GM21526 (cell line): ENCODE results near the gene HLA-F.

Experiments used
- ATAC-seq: cut with Tn5 transposase; IDR thresholded peaks from one replicate; pipeline ENCODE4 v1.9.1; 2021; ENCODE audit warnings: moderate library complexity; ENCODE audit not compliant: unreplicated experiment, low FRiP score

Gene HLA-F

GRCh38 chr6:29723262-29723665 is at the start of gene HLA-F:
Gene HLA-F, plus strand, starts transcription at chr6:29723434. Its CDS starts 30 bp downstream, at chr6:29723464.
- peak; percentile 92 for ATAC-seq

DNA sequence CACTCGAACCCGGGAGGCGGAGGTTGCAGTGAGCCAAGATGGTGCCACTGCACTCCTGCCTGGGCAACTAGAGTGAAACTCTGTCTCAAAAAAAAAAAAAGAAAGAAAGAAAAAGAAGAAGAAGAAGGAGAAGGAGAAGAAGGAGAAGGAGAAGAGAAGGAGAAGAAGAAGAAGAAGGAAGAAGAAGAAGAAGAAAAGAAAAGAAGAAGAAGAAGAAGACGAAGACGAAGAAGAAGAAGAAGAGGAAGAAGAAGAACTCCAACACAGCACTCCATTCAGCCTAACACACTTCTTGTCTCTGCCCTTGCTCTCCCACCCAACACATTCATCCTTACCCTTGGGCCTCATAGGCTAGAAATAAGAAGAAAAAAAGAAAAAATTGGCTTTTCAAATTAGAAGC is 49.2 kb upstream of the HLA-F start:
- ATAC-seq: no peak

- no peak for ATAC-seq
Observed at GRCh38 chr6:29675561-29675960, 47.7 kb upstream of the HLA-F start.

- no peak for ATAC-seq
Observed at GRCh38 chr6:29676981-29677601, 46.1 kb upstream of the HLA-F start.

- no peak for ATAC-seq
Observed at GRCh38 chr6:29678114-29678513, 45.1 kb upstream of the HLA-F start.

- no peak for ATAC-seq
Observed at GRCh38 chr6:29679962-29680361, 43.3 kb upstream of the HLA-F start.

- ATAC-seq: no peak
Observed at GRCh38 chr6:29680416-29680815, 42.8 kb upstream of the HLA-F start.

- no peak for ATAC-seq
Observed at GRCh38 chr6:29680904-29681303, 42.3 kb upstream of the HLA-F start, which contains the start of gene ZFP57. Gene ZFP57, minus strand, starts transcription at chr6:29681152. Its CDS starts 4,149 bp downstream, at chr6:29677003.

- no peak for ATAC-seq
Observed at GRCh38 chr6:29681811-29682210, 41.4 kb upstream of the HLA-F start.

- no peak for ATAC-seq
Observed at GRCh38 chr6:29685718-29686326, 37.4 kb upstream of the HLA-F start.

DNA sequence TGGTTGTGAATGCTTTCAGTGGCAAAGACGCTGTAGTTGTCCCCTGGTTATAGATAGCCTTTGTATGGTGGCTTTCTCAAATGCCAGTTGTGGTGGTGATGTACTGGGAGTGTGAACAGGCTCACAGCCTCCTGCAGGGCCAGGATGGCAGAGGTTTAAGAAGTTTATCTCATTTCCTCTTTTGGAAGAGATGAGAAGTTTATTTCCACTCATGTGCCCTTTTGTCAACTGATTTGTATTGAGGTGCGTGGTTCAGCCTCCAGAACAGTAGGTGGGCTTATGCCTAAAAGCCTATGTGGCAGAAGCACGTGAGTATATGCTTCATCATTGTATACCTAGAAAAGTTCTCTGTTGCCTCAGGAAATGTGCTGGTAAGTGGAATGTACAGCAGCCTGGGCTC is 28.6 kb upstream of the HLA-F start:
- ATAC-seq: no peak

- ATAC-seq: no peak
Observed at GRCh38 chr6:29696147-29697125, 26.8 kb upstream of the HLA-F start.

DNA sequence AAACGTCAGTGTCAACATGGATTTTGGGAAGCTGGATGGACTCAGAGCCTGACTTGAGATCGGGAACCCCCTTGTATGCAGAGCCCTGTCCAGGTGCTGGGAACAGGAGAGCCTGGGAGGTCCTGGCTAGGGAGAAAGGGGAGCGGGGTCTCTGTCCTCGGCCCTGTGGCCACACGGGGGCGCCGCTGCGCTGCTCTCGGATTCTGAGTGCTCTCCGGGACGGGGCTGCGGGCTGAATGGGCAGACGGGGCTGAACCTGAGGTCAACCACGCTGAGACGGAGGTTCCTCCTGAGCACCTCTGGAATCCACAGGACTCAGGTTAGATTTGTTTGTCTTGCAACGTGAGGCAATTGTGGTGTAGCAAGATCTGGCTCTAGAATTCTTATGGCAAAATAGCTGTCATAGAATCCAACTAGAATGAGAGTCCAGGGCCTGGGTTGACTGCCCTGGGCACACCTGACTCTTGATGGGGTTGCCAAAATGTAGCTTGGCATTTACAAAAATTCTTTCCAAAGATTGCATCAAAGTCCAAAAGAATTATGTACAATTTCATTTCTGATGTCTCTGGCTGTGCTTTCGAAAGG is 20.6 kb upstream of the HLA-F start:
- no peak for ATAC-seq

GRCh38 chr6:29705389-29706231 is 17.6 kb upstream of the HLA-F start:
- ATAC-seq: no peak

GRCh38 chr6:29708432-29709179 is 14.6 kb upstream of the HLA-F start:
- ATAC-seq: no peak

- no peak for ATAC-seq
Observed at GRCh38 chr6:29709188-29709587, 14.0 kb upstream of the HLA-F start.

DNA sequence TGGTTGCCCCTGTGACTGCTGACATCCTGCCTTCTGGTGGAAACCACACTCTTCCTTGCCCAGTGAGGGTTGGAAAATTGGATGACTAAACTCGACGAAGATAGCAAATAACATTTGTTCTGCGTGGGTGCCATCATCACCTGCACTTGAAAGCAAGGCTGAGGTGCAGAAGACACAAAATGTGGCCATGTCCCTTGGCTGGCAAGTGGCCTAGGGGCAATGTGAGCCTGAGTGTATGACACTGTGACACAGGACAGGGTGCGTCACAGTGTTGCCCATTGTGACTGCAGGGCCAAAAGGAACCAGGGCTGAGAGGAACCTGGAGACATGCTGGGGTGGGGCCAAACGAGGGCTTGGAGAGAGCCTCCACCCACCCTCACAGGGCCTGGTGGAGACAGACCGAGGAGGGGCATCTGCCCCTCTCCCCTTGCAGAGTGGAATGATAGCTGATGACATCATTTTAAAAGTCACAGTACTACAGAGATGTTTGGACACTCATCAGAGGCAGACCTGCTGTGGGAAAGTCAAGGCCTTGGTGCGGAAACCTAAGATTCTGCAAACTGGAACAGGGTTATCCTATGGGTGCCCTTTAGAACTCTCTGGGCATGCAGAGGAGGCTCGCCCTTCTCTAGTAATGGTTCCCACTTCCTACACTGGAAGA is 12.8 kb upstream of the HLA-F start:
- no peak for ATAC-seq

DNA sequence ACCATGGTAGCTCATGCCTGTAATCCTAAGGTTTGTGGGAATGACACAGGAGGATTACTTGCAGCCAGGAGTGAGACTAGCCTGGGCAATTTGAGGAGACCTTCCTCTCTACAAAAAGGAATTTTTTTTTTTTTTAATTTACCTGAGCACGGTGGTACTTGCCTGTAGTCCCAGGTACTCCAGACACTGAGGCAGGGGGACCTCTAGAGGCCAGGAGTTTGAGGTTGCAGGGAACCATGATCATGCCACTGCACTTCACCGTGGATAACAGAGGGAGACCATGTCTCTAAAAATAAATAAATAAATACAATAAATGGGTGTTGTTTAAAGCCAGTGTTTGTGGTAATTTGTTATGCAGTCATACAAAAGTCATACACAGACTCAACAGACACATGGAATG is 2.4 kb upstream of the HLA-F start:
- ATAC-seq: no peak
